NCI-H526 treated with DMSO at 0.1 percent for 48 hours (cell line): ENCODE results near the gene SCARF1.

Experiments
- DNase-seq: peaks from one replicate; lab custom pipeline; 2025; lab: John Stamatoyannopoulos, UW

The SCARF1 gene

GRCh38 chr17:1648173-1648962 is 2.8 kb upstream of the SCARF1 start:
- DNase-seq = no peak

- DNase-seq = no peak
These were observed 2.3 kb upstream of the SCARF1 start for GRCh38 chr17:1647802-1648171.

- no peak for DNase-seq
These were observed 805 bp upstream of the SCARF1 start for GRCh38 chr17:1646199-1646875.

GRCh38 chr17:1644493-1645206 is 882 bp downstream of the SCARF1 start:
- DNase-seq = no peak

- no peak for DNase-seq
These were observed 1.5 kb downstream of the SCARF1 start for GRCh38 chr17:1643999-1644492.

GRCh38 chr17:1643293-1643998 is 2.1 kb downstream of the SCARF1 start:
- peak; percentile 14 for DNase-seq

GRCh38 chr17:1641065-1641403 is 4.5 kb downstream of the SCARF1 start:
- DNase-seq = no peak

- DNase-seq = no peak
These were observed 5.0 kb downstream of the SCARF1 start for GRCh38 chr17:1640329-1641064.

- DNase-seq = no peak
These were observed 5.9 kb downstream of the SCARF1 start for GRCh38 chr17:1639549-1640180.

- no peak for DNase-seq
These were observed 6.8 kb downstream of the SCARF1 start for GRCh38 chr17:1638624-1639300.

GRCh38 chr17:1638171-1638590 is 7.4 kb downstream of the SCARF1 start:
- DNase-seq = no peak

GRCh38 chr17:1636732-1637285 is 8.7 kb downstream of the SCARF1 start:
- DNase-seq = no peak

- no peak for DNase-seq
These were observed 9.7 kb downstream of the SCARF1 start for GRCh38 chr17:1635675-1636465.

GRCh38 chr17:1634841-1635650 is 10.5 kb downstream of the SCARF1 start:
- DNase-seq = no peak

GRCh38 chr17:1630662-1631061 is 14.9 kb downstream of the SCARF1 start:
- DNase-seq = no peak

- DNase-seq = no peak
These were observed 15.8 kb downstream of the SCARF1 start for GRCh38 chr17:1629504-1630310.

GRCh38 chr17:1628856-1629503 is 16.6 kb downstream of the SCARF1 start:
- DNase-seq = peak; percentile 85
